ENCODE results near the gene SLC26A11.

Gene SLC26A11

GRCh38 chr17:80212962-80213642 lies 7.1 kb upstream of the SLC26A11 start (continued):
- no peak for TF ChIP-seq CREB5 (CRISPR knock-in tag; IDR thresholded peaks at IDR 0.05; ENCODE audit: low read depth)
- TF ChIP-seq OSR1 (CRISPR knock-in tag; IDR thresholded peaks at IDR 0.05): no peak
- no peak for TF ChIP-seq PPARA (CRISPR knock-in tag; IDR thresholded peaks at IDR 0.05; ENCODE audit: borderline replicate concordance)
- TF ChIP-seq RARB (CRISPR knock-in tag; IDR thresholded peaks at IDR 0.05): no peak
- no peak for TF ChIP-seq ZC3H10 (CRISPR knock-in tag; IDR thresholded peaks at IDR 0.05)
- TF ChIP-seq ZNF8 (CRISPR knock-in tag; IDR thresholded peaks at IDR 0.05): no peak
- TF ChIP-seq ZNF70 (CRISPR knock-in tag; IDR thresholded peaks at IDR 0.05): no peak
- TF ChIP-seq BACH2 (CRISPR knock-in tag; IDR thresholded peaks at IDR 0.05; ENCODE audit: borderline replicate concordance): no peak
- no peak for TF ChIP-seq GLIS3 (CRISPR knock-in tag; IDR thresholded peaks at IDR 0.05)
- no peak for TF ChIP-seq TOX (CRISPR knock-in tag; IDR thresholded peaks at IDR 0.05; ENCODE audit: borderline replicate concordance)
- no peak for TF ChIP-seq ZFP30 (CRISPR knock-in tag; IDR thresholded peaks at IDR 0.05)
- no peak for TF ChIP-seq ARNTL (CRISPR knock-in tag; IDR thresholded peaks at IDR 0.05; ENCODE audit: borderline replicate concordance, low read depth)

- TF ChIP-seq GLIS3 (CRISPR knock-in tag; IDR thresholded peaks at IDR 0.05) (no peak), PPARA (CRISPR knock-in tag; IDR thresholded peaks at IDR 0.05; ENCODE audit: borderline replicate concordance) (no peak), PATZ1 (CRISPR knock-in tag; IDR thresholded peaks at IDR 0.05; ENCODE audit: borderline replicate concordance) (no peak), RARB (CRISPR knock-in tag; IDR thresholded peaks at IDR 0.05) (no peak), ZFP30 (CRISPR knock-in tag; IDR thresholded peaks at IDR 0.05) (no peak), OSR1 (CRISPR knock-in tag; IDR thresholded peaks at IDR 0.05) (no peak), ZNF70 (CRISPR knock-in tag; IDR thresholded peaks at IDR 0.05) (no peak)
- ATAC-seq: no peak
These were observed 6.6 kb upstream of the SLC26A11 start for GRCh38 chr17:80213643-80213975.

- TF ChIP-seq CSRNP3 (CRISPR knock-in tag; IDR thresholded peaks at IDR 0.05) (no peak), TSHZ2 (CRISPR knock-in tag; IDR thresholded peaks at IDR 0.05) (no peak), ZFP3 (CRISPR knock-in tag; IDR thresholded peaks at IDR 0.05) (no peak), POU6F1 (CRISPR knock-in tag; IDR thresholded peaks at IDR 0.05; ENCODE audit: borderline replicate concordance, low read depth) (no peak), ESRRG (CRISPR knock-in tag; IDR thresholded peaks at IDR 0.05) (no peak), BACH2 (CRISPR knock-in tag; IDR thresholded peaks at IDR 0.05; ENCODE audit: borderline replicate concordance) (no peak), CREB5 (CRISPR knock-in tag; IDR thresholded peaks at IDR 0.05; ENCODE audit: low read depth) (no peak), ZC3H10 (CRISPR knock-in tag; IDR thresholded peaks at IDR 0.05) (no peak), GLIS3 (CRISPR knock-in tag; IDR thresholded peaks at IDR 0.05) (no peak), PPARA (CRISPR knock-in tag; IDR thresholded peaks at IDR 0.05; ENCODE audit: borderline replicate concordance) (no peak), RARB (CRISPR knock-in tag; IDR thresholded peaks at IDR 0.05) (no peak), ZNF70 (CRISPR knock-in tag; IDR thresholded peaks at IDR 0.05) (no peak), TOX (CRISPR knock-in tag; IDR thresholded peaks at IDR 0.05; ENCODE audit: borderline replicate concordance) (no peak), PATZ1 (CRISPR knock-in tag; IDR thresholded peaks at IDR 0.05; ENCODE audit: borderline replicate concordance) (no peak), TCF4 (CRISPR knock-in tag; IDR thresholded peaks at IDR 0.05; ENCODE audit: borderline replicate concordance) (no peak)
- no peak for ATAC-seq
These were observed 6.0 kb upstream of the SLC26A11 start for GRCh38 chr17:80214012-80214877.
